Activated T-helper 1 cell treated with anti-CD3 and anti-CD28 coated beads, Interleukin-2, amount 50 U/mL, for 16 hours (primary cell): ENCODE measurements around the gene PLB1.

Experiments
- DNase-seq, 2 donors: peaks; one replicate each; pipeline ENCODE4 v3.0.0-alpha.2; 2020; ENCODE audit warnings: low read depth in 1 of 2, low spot score in 1 of 2

PLB1 gene, protein sequence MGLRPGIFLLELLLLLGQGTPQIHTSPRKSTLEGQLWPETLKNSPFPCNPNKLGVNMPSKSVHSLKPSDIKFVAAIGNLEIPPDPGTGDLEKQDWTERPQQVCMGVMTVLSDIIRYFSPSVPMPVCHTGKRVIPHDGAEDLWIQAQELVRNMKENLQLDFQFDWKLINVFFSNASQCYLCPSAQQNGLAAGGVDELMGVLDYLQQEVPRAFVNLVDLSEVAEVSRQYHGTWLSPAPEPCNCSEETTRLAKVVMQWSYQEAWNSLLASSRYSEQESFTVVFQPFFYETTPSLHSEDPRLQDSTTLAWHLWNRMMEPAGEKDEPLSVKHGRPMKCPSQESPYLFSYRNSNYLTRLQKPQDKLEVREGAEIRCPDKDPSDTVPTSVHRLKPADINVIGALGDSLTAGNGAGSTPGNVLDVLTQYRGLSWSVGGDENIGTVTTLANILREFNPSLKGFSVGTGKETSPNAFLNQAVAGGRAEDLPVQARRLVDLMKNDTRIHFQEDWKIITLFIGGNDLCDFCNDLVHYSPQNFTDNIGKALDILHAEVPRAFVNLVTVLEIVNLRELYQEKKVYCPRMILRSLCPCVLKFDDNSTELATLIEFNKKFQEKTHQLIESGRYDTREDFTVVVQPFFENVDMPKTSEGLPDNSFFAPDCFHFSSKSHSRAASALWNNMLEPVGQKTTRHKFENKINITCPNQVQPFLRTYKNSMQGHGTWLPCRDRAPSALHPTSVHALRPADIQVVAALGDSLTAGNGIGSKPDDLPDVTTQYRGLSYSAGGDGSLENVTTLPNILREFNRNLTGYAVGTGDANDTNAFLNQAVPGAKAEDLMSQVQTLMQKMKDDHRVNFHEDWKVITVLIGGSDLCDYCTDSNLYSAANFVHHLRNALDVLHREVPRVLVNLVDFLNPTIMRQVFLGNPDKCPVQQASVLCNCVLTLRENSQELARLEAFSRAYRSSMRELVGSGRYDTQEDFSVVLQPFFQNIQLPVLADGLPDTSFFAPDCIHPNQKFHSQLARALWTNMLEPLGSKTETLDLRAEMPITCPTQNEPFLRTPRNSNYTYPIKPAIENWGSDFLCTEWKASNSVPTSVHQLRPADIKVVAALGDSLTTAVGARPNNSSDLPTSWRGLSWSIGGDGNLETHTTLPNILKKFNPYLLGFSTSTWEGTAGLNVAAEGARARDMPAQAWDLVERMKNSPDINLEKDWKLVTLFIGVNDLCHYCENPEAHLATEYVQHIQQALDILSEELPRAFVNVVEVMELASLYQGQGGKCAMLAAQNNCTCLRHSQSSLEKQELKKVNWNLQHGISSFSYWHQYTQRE (N-terminal part only)

DNA sequence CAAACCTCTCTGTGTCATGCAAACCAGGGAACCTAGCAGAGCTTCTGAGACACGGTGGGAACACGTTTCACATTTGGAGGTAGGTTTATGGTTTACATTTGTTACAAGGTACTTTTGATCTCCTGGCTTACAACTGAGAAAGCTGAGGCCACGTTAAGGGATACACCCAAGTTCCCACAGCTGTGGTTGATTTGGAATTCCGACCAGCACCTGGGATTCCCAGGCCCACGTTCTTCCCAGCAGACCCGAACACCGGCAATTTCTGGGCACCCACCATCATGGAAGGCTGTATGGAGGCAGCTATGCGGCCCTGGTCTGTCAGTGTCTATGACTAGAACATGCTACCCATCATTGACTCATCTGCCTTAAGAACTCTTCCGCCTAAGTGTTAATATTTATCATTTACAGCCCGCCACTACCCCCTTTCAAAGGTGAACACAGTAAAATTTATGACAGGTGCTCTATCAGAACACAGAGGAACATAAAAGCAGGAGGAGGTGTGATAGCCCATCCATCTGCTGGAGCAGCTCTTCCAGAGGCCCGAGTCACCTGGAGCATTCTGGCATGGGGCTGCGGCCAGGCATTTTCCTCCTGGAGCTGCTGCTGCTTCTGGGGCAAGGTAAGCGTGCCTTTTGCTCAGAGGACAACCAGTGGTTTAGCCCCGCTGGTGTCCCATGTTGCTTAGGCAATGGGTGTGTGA is at the start of gene PLB1:
TSS of gene PLB1 (plus strand) at position 510 of the 700 bp plus-strand sequence. CDS start at position 565, 55 bp downstream.
- no peak for DNase-seq

DNA sequence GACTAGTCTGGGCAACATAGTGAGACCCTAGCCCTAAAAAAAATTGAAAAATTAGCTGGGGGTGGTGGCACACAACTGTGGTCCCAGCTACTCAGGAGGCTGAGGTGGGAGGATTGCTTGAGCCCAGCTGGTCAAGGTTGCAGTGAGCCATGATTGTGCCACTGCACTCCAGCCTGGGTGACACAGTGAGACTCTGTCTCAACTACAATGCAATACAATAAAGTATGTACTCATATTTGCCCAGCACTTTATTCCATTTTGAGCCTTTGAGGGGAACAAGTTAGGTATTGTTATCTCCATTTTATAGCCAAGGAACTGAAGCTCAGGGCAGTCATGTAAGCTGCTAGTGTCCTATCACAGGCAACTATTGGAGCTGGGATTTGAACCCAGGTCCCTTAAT is 49.3 kb upstream of the PLB1 start:
- no peak for DNase-seq

DNA sequence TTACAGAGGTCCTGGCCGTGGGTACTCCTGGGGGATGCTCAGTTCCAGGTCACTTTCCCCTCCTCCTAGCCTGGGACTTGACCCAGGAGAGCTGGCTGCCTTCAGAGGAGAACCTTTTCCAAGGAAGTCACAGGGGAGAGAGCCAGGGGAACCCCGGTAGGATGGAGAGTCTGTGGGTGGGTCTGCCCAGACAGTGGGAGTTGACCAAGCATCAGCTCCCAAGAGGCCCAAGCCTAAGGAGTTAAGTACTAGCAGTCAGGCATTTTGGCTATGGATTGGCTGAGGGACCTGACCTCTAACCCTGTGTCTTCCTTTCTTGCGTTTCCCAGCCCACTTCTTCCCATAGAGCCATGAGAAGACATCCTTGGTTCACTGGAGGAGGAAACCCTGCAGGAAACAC is 48.8 kb upstream of the PLB1 start:
- no peak for DNase-seq

DNA sequence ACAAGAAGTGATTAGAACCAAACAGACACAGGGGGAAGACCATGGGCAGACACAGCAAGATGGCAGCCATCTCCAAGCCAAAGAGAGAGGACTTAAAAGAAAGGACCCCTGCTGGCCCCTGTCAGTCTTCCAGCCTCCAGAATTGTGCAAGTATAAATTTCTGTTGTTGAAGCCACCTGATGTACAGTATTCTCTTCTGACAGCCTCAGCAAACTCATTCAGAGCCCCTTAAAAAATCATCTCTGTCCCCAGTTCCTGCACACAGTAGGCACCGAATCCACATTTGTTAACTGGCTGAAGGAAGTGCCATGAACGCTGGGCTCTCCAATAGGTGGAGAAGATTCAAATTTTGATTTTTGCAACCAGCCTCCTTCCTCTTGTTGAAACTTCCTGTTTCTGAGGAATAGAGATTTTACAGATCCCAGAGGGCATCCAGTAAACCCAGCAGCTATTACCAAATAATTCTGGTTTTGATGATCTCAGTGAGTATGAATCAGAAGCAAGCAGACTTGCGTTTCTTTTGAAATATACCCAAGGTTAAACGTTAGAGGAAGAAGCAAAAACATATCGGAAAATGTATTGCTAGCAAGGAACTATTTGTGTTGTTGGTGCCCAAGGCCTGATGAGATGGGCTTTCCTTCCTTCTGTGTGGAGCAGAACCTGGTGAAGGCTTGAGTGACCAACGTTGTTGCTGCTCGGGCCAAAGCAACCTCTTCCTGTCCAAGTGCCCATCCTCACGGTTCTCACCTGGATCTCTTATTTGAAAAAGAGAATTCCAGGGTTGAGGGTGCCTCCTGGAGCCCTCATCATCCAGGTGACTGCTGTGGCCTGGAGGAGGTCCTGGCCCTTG is 47.7 kb upstream of the PLB1 start:
- DNase-seq, result no peak

DNA sequence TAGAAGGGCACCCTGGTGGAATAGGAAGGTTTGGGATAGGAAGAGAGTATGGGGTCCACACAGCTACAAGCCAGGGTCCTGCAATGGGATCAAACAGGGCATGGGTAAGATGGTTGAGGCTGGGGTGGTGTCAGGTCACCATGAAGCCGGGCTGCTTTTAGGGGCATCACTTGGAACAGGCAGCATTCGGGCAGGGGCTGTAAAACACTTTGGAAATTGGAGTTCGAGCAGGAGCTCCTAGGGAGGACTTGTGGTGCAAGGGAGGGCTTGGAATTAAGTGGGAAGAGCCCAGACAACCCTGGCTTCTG is 47.1 kb upstream of the PLB1 start:
- no peak for DNase-seq

DNA sequence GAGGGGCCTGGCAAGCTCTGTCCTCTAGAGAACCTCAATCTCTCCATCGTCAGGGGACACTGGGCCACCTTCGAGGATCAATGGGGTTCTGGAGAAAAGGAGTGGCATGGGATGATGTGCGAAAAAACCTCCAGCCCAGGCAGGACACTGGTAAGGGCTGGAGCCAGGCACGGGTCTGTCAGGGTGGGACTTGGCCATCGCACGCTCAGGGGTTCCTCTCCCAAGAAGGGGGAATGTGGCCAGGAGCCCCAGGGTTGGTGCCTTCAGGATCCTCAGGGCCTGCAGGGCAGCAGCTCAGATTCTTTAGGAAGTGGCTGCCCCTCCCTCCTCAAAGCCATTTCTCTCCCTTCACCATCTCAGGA is 46.8 kb upstream of the PLB1 start:
- no peak for DNase-seq

DNA sequence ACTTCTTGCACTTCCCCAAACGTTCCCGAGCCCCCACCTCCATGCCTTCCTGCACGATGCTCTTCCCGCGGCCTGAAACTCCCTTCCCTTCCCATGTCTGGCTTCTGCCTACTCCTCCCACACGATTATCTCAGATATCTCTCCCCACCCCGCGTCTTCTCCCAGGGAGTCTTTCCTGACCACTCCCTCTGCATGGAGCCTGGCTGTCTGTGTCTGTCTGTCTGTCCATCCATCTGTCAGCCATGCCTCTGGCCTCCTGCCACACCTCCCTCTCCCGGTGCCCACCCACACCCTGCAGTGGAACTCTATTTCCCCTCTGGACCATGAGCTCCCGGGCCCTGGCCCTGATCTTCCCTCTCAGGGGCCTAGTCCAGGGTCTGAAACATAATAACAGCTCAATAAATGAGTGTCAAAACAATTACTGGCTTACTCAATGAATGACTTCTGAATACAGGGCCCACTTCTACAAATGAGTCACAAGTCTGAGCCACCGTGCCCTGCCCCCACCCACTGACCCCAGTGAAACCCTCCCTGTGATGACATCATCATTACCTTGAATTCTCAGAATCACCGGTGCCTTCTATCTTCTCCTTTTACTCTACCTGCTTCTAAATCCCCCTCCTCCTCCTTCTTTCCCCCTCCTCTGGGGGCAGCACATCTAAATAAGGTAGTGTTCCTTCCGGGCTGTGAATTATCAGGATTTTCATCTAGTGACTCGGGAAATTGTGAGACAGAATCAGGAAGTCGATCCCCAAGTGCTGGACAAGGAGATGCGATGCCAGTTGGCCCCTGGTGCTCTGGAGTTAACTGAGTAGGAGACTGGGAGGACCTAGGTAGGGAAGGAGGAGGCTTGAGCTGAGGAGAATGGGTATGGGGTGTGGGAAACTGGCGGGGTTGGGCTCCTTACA is 46.1 kb upstream of the PLB1 start:
- peak in 1 of 2 donors; percentile 67 for DNase-seq

DNA sequence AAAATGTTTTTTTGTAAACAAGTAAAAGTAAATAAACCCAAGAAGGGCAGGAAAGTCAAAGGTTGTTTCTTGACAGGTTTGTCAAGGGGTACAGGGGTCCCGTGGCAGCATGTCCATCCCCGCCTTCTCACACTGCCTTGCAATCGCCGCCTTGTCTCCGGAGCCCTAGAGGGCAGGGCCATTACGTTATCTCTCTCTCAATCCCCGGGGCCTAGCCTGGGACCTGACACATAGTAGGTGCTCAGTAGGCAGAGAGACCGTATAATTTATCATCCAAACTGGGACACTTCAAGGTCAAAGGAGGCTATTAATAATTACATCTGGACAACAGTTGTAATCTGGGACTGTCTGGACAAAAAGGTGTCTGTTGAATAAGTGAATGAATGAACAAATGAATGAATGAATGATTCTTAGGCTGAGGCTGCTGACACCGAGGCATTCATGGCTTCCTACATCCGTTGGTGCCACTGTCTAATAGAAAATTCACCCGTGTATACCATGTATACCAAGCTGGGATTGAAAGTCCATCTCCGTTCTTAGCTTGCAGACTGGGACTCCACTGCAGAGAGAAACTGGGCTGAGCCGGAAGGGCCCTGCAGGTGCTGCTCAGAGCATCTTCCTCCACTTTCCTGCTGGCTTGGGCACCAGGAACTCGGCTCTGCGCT is 44.8 kb upstream of the PLB1 start:
- no peak for DNase-seq

DNA sequence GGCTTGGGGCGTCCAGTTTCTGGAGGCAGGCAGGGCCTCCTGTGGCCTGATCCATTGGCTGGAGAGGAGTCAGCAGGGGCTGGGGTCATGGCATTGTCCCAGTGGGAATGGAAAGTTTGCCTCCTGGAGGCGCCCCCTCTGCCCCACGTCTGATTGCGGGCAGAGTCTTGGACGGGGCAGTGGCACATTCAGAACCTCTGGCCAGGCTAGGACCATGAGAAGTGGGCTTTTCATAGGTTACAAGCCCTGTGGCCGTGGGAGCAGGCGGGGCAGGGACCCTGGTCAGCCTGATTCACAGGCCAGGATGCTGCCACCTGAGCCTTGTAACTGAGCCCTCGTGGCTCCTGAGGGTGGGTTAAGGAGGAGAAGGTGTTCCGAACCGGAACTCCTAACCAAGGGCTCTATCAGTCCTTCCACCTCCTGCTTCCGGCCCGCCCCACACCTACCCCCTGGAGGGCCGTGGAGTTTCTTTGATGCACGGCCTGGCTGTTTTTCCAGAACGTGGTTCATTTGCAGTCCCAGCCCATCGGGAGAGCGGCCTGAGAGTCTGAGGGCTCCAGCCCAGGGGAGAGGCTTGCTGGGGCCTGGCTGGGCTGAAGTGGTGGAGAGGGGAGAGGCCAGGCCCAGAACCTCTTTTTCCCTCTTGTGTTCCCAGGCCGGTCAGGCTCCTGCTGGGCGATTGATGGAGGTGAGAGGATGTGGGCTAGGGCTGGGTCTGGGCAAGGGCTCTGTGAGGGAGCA is 43.9 kb upstream of the PLB1 start:
- no peak for DNase-seq

DNA sequence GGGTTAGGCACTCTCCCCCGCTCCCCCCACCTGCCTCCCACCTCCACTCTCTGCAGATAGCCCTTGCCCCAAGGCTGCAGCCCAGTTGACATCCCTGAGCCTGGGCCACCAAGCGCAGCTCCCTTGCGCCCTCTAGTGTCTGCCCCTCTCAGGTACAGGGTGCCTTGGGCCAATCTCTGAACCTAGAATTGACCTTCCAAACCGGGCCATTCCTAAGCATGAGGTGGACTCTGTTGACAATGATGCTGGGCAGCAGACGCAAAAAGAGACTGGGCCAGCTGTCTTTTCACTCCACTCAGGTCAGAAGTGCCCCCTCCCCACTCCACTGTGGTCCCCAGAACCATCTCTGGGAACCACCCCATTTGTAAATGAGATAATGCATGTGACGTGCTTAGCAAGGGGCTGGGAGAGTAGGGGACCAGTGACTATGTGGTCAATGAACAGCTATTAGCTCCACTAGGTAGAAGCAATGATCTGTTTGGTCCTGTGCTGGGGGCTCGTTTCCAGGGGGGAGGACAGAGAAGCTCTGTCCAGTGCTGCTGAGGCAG is 43.3 kb upstream of the PLB1 start:
- peak; percentile 61 to 68 for DNase-seq

DNA sequence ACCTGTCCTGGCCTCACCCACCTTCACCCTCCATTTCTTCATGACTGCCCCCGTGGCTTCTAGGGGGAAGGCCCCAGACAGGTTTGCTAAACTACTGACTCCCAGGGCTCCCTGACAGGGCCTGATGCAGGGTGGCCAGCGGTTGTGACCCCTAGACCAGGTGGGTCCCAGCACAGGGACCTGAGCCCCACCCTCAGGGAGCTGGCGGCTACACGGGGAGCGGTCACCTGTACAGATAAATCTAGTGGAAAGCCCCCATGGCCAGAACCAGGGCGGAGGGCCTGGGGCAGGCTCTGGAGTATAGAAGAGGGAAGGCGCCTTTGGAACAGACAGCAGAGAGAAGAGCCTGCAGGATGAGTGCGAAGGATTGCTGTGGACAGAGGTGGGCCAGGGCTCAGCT is 42.5 kb upstream of the PLB1 start:
- DNase-seq, result no peak

DNA sequence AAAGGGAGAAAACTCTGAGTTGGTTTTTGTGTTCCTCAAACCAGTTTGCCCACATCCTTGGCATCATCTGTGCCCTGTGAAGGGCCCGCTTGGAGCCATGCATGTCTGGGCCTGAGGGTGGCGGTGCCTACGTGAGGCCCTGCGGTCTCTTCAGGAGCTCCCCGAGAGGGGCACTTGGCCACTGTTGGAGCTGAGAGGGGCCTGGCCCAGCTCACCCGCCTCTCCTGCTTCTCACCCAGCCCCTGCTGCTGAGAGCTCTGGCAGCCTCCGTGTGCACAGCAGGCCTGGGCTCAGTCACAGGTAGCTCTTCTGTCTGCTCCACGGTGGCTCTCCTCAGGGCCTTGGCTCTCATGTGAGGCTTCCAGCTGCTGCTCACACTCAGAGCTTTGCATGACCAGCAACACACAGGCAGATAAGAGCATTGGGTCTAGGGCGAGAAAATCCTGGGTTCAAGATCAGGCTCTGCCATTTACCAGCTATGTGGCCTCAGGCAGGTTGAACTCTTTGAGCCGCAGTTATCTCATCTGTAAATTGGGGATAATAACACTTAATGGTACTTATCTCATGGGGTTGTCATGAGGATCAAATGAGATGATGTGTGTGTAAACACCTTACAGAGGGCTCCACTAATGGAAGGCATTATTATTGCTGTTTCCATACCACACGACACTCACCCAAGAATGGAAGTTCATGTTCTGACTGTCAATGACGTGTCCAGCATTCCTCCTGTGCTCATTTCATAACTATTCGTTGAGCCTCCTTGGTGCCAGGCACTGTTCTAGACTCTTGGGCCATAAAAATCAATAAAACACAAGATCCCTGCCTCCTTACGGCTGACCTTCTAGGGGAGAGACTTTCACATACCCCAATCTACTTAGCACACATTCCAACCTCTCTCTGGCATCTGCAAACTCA is 41.6 kb upstream of the PLB1 start:
- no peak for DNase-seq

DNA sequence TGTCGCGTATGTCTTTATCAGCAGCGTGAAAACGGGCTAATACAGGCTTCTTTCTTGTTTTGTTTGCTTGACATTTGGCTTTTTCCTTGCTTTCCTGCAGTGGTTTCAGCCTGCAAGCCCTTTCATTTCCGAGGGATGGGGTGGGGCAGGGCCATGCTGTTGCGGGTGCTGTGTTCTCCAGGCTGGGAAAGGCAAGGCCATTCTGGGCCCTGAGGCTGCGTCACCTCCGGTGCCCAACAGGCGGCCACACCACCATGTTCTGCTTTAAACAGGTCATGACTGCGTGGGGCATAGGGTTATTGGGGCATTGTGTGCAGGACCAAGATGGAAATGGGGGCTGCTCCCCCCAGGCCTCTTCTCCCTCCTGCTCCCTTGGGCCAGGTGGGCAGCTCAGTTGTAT is 38.6 kb upstream of the PLB1 start:
- DNase-seq, result no peak

DNA sequence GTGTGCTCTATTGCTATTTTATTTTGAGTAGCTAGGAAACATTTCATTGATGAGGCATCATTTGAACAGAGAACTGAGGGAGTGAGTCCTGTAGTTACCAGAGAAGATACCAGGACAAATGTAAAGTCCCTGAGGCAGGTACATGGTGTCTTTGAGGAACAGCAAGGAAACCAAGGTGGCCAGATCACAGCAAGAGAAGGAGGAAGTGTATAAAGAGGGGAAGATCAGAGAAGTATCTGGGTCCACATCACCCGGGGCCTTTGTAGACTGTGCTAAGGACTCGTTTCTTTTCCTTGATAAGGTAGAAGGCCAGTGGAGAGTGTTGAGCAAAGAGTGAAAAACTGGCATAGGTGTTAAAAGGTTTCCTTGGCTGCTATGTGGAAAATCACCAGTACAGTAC is 34.8 kb upstream of the PLB1 start:
- no peak for DNase-seq

DNA sequence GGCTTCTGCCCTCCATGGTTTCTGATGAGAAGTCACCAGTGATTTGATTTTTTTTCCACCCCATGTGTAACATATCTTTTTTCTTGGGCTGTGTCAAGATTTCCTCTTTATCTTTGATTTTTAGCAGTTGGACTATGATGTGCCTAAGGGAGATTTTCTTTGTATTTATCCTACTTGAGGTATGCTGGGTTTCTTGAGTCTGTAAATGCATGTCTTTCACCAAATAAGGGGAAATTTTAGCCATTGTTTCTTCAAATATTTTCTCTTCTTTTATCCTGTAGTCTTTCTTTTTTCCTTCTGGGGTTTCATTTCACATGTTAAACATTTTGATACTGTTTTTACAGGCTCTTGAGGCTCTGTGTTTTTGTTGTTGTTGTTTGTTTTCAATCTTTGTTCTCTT is 33.7 kb upstream of the PLB1 start:
- no peak for DNase-seq

DNA sequence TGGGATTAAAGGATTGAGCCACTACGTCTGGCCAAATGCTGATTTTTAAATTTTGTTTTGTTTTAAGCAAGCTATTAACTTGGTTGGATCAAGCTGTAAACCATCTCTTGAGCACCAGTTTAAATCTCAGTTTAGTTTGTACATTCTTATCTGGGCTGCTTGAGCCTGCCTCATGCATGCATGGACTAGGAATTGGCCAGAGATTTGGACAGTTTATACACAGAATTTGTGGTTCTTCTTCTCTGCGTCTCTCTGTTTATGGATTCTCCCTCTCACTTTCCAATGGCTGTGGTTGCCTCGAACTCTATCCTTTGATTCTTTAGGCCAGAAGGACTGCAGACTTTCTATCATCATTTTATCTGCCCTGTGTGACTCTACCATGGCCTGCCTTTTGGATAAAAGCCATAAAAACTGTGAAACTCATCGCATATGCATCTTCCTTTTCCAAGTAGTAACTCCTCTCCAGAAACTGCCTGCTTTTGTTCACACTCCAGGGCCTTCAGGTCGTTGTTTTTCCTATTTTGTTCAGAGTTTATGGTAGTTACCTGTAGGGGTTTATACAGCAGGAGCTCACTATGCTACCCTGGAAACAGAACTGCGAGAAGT is 32.5 kb upstream of the PLB1 start:
- DNase-seq, result no peak
